Sigmoid colon (tissue), 7 donors: ENCODE data around the gene WRAP73. TPM values are rescaled to one million over a fixed set of nuclear protein-coding genes. Genes with fewer than 3 reads are reported as not detected.

Source experiments
- DNase-seq: peaks from one replicate; pipeline ENCODE4 v3.0.0-alpha.2; 2019
- H3K27ac ChIP-seq, 4 donors: fragments of 200-600 bp; sonication (generic); one replicate each; pipeline ENCODE4 v1.5.1; 2016 to 2019; ENCODE audit warnings: mild to moderate bottlenecking in 1 of 4
- H3K27me3 ChIP-seq, 3 donors: fragments of 200-600 bp; sonication (generic); one replicate each; pipeline ENCODE4 v1.5.1; 2019; ENCODE audit warnings: mild to moderate bottlenecking in 1 of 3
- H3K36me3 ChIP-seq, 4 donors: fragments of 200-600 bp; sonication (generic); one replicate each; pipeline ENCODE4 v1.5.1; 2016 to 2019
- H3K4me1 ChIP-seq, 4 donors: fragments of 200-600 bp; sonication (generic); one replicate each; pipeline ENCODE4 v1.5.1; 2017 to 2019
- H3K4me3 ChIP-seq, 4 donors: fragments of 200-600 bp; sonication (generic); one replicate each; pipeline ENCODE4 v1.5.1; 2017 to 2019; ENCODE audit warnings: mild to moderate bottlenecking in 2 of 4, moderate library complexity in 1 of 4
- H3K9me3 ChIP-seq, 4 donors: fragments of 200-600 bp in 3 of 4; sonication (generic) in 3 of 4; one replicate each; pipeline versions ENCODE4 v1.5.1 to v1.6.1; 2013 to 2019
- EP300 ChIP-seq, 4 donors: sonication (generic); formaldehyde crosslinking; IDR thresholded peaks; one replicate each; pipeline ENCODE4 v1.6.1; 2017; ENCODE audit warnings: antibody characterized with exemption in 4 of 4
- POLR2A ChIP-seq, 2 donors: fragments of 450-650 bp; IDR thresholded peaks; one replicate each; pipeline ENCODE4 v1.6.1; 2016; ENCODE audit warnings: antibody characterized with exemption in 2 of 2, mild to moderate bottlenecking in 2 of 2, moderate library complexity in 2 of 2
- POLR2AphosphoS5 ChIP-seq, 4 donors: sonication (generic); formaldehyde crosslinking; IDR thresholded peaks; one replicate each; pipeline ENCODE4 v1.6.1; 2017; ENCODE audit warnings: antibody characterized with exemption in 4 of 4
- WGBS, 2 donors: extraction: QIAGEN DNeasy Blood & Tissue Kit; methylation state at CpG; one replicate each; pipeline ENCODE4 v1.1.7; 2013; 5-methylcytosine and 5-hydroxymethylcytosine counted together
- intact Hi-C: fragments of 100-400 bp; cut with DNase I; formaldehyde crosslinking; loops from one replicate; pipeline ENCODE4 v1.15.1; 2023
- polyA plus RNA-seq, 3 donors: library from polyadenylated mRNA; stranded (reverse); fragments of 200-250 nt; gene quantifications; one replicate each; pipeline ENCODE4 v1.2.3, GENCODE V29; 2013
- total RNA-seq, 4 donors: library from RNA; depleted of rRNA; stranded (reverse); fragments of >200 nt; gene quantifications; one replicate each; pipeline ENCODE4 v1.1.0, GENCODE V29; 2016
- TF ChIP-seq, protein P1 (sequence below), 4 experiments: fragments of 450-650 bp in 3 of 4; fragments of 200-600 bp in 1 of 4; IDR thresholded peaks; one replicate each; pipeline ENCODE4 v1.5.1; 2016 to 2019; ENCODE audit warnings: antibody characterized with exemption in 4 of 4, mild to moderate bottlenecking in 3 of 4, moderate library complexity in 2 of 4
- donor health status: healthy with polysubstance abuse.
- donor health status: Bipolar disorder and iron deficiency.
- donor health status: healthy.

WRAP73 gene
- total and polyA plus RNA-seq, 7 donors = 11.4 to 24.2 (median 17.2) TPM

GRCh38 chr1:3598522-3599285, 51.2 kb downstream of the WRAP73 start:
- Histone ChIP-seq H3K9me3 (no peaks in the 10 kb centered on the region), H3K36me3 (no peaks in the 10 kb centered on the region), H3K27me3 (peaks cover 0 to 19% (median 0%) of the 10 kb centered on the region in 3 donors), H3K27ac (no peak overlapping the region), H3K4me1 (peaks cover 0 to 17% (median 14%) of the 10 kb centered on the region in 4 donors), H3K4me3 (no peak overlapping the region)
- TF ChIP-seq EP300 (IDR thresholded peaks at IDR 0.05) (no peak), POLR2AphosphoS5 (IDR thresholded peaks at IDR 0.05) (no peak), POLR2A (IDR thresholded peaks at IDR 0.05) (no peak)
- TF ChIP-seq, protein P1, sequence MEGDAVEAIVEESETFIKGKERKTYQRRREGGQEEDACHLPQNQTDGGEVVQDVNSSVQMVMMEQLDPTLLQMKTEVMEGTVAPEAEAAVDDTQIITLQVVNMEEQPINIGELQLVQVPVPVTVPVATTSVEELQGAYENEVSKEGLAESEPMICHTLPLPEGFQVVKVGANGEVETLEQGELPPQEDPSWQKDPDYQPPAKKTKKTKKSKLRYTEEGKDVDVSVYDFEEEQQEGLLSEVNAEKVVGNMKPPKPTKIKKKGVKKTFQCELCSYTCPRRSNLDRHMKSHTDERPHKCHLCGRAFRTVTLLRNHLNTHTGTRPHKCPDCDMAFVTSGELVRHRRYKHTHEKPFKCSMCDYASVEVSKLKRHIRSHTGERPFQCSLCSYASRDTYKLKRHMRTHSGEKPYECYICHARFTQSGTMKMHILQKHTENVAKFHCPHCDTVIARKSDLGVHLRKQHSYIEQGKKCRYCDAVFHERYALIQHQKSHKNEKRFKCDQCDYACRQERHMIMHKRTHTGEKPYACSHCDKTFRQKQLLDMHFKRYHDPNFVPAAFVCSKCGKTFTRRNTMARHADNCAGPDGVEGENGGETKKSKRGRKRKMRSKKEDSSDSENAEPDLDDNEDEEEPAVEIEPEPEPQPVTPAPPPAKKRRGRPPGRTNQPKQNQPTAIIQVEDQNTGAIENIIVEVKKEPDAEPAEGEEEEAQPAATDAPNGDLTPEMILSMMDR (IDR thresholded peaks at IDR 0.05) = no peak
- DNase-seq = no peak
- intact Hi-C loops = no loop called here
- WGBS, 2 donors = 47% methylated on average over 30 of the region's 30 CpGs

DNA sequence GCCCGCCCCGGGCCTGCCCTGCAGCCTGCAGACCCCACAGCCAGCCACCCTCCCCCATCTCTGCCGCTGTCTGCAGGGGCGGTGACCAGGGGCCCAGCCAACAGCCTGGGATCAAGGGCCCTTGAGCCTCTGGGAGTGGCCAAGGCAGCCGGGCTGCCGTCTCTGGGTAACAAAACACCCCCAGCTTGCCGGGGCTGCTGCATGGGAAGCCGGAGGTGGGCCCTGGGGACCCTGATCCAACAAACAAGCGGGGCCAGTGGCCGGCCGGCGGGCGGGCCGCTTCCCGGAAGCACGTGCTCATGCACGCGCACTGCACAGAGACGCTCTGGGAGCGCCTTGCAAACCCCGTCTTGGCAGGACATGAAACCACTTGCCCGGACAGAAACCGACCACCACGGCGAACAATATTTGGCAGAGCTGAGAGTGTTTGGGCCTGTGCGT, 51.8 kb downstream of the WRAP73 start:
- intact Hi-C loops = no loop called here

GRCh38 chr1:3597599-3597964, 52.3 kb downstream of the WRAP73 start:
- H3K9me3 ChIP-seq = no peaks in the 10 kb centered on the region
- no peak for TF ChIP-seq POLR2AphosphoS5 (IDR thresholded peaks at IDR 0.05)
- TF ChIP-seq EP300 (IDR thresholded peaks at IDR 0.05) = no peak
- TF ChIP-seq POLR2A (IDR thresholded peaks at IDR 0.05) = no peak
- TF ChIP-seq, protein P1 (IDR thresholded peaks at IDR 0.05) = no peak
- WGBS, 2 donors = 36 to 55% methylated on average over 11 of the region's 11 CpGs
- H3K27me3 ChIP-seq = peaks cover 0 to 19% (median 0%) of the 10 kb centered on the region in 3 donors
- intact Hi-C loops = no loop called here
- H3K4me3 ChIP-seq = no peak overlapping the region
- peaks cover 0 to 17% (median 14%) of the 10 kb centered on the region in 4 donors for H3K4me1 ChIP-seq
- DNase-seq = no peak
- H3K27ac ChIP-seq = no peak overlapping the region
- no peaks in the 10 kb centered on the region for H3K36me3 ChIP-seq

More for the DNA sequence above, 51.8 kb downstream of the WRAP73 start:
- H3K4me3 ChIP-seq = no peak overlapping the region
- H3K27ac ChIP-seq = no peak overlapping the region
- WGBS, 2 donors = 19 to 22% methylated on average over 26 of the region's 26 CpGs
- H3K27me3 ChIP-seq = peaks cover 0 to 19% (median 0%) of the 10 kb centered on the region in 3 donors
- no peak for DNase-seq
- H3K9me3 ChIP-seq = no peaks in the 10 kb centered on the region
- no peaks in the 10 kb centered on the region for H3K36me3 ChIP-seq
- TF ChIP-seq POLR2A (IDR thresholded peaks at IDR 0.05) (no peak), POLR2AphosphoS5 (IDR thresholded peaks at IDR 0.05) (no peak), EP300 (IDR thresholded peaks at IDR 0.05) (no peak)
- TF ChIP-seq, protein P1 (IDR thresholded peaks at IDR 0.05) = no peak
- peaks cover 0 to 17% (median 14%) of the 10 kb centered on the region in 4 donors for H3K4me1 ChIP-seq

DNA sequence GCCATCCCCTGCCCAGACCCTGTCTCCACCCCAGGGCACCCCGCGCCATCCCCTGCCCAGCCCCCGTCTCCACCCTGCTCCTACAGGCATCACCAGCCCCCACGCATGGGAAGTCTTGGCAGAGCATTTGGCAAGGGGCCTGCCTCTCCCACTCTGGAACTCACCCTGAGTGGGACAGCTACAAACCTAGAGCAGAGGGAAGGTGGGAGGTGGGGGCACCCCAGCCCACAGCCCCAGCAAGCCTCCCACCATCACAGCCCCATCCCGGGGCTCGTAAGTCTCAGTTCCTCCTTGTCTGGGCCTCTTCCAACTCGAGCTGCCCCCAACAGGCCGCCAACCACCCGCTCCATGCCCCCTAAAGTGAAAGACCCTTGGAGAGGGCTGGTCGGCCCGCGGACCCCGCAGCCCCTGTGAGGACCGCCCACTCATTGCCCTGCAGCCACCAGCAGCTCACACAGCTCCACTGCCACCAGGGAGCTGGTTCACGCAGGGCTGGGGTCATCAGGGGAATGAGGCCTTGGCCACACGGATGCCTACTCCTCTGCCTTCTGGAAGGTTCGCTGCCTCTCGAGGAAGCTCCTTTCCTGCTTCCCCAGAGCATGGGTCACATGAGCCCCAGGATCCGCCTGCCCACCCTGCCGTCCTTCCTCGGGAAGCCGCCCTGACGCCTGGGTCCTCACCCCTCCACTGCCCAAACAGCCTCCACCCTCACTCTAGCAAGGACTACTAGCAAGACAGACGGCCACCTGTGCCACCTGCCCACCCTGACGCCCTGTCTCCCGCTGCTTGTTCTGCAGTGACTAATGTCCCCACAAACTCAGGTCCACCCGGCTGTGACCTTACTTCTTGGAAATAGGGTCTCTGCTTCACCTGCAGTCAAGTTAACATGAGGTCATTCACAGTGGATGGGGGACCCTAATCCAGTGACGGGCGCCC, 53.0 kb downstream of the WRAP73 start:
- H3K27me3 ChIP-seq = peaks cover 0 to 19% (median 0%) of the 10 kb centered on the region in 3 donors
- no peaks in the 10 kb centered on the region for H3K36me3 ChIP-seq
- H3K4me1 ChIP-seq = peaks cover 0 to 17% (median 14%) of the 10 kb centered on the region in 4 donors
- H3K27ac ChIP-seq = no peak overlapping the region
- no peak for DNase-seq
- no peaks in the 10 kb centered on the region for H3K9me3 ChIP-seq
- H3K4me3 ChIP-seq = no peak overlapping the region
- intact Hi-C loops = no loop called here
- TF ChIP-seq, protein P1 (IDR thresholded peaks at IDR 0.05) = no peak
- TF ChIP-seq POLR2A (IDR thresholded peaks at IDR 0.05) (no peak), EP300 (IDR thresholded peaks at IDR 0.05) (no peak), POLR2AphosphoS5 (IDR thresholded peaks at IDR 0.05) (no peak)
- 71 to 78% methylated on average over 29 of the region's 29 CpGs for WGBS, 2 donors
